A549 (cell line): ENCODE data around the gene HOXD10. TPM values are rescaled to one million over a fixed set of nuclear protein-coding genes. Genes with fewer than 3 reads are reported as not detected.

ENCODE experiments used
- ATAC-seq, 2 experiments: fragments of 200-7000 bp in 1 of 2; fragments of >200 bp in 1 of 2; cut with Nextera tagmentation in 1 of 2; cut with Tn5 transposase in 1 of 2; 3 replicates each; pipeline versions ENCODE4 v1.8.0 to v1.9.1; 2018 to 2020; ENCODE audit warnings: mild to moderate bottlenecking in 1 of 2, moderate library complexity in 1 of 2
- CTCF ChIA-PET: fragments of 300-600 bp; sonication (Branson Sonifier 250); formaldehyde crosslinking; extraction: SDS; loops from one replicate; lab custom pipeline; 2021; ENCODE audit warnings: antibody characterized with exemption, inconsistent platforms; lab: Yijun Ruan, JAX
- POLR2A ChIA-PET: fragments of 350-600 bp; formaldehyde crosslinking; extraction: SDS; loops from one replicate; lab custom pipeline; 2021; ENCODE audit warnings: antibody characterized with exemption, inconsistent platforms; lab: Yijun Ruan, JAX
- DNase-seq, 2 experiments: peaks; one replicate each; pipeline versions ENCODE4 v3.0.0 to v3.0.0-alpha.2; 2011 to 2016; ENCODE audit warnings: low read depth in 1 of 2, low spot score in 1 of 2
- FAIRE-seq: peaks from 2 replicates; lab custom pipeline; 2011; peaks lifted over from hg19 to GRCh38; lab: Jason Lieb, UNC
- H3K27ac ChIP-seq, 2 experiments: fragments of >200 bp; sonication (Bioruptor Twin); formaldehyde crosslinking; 3 replicates each; pipeline ENCODE4 v1.5.1; 2016 to 2017
- H3K4me1 ChIP-seq: fragments of >200 bp; sonication (Bioruptor Twin); formaldehyde crosslinking; 3 replicates; pipeline ENCODE4 v1.6.1; 2016
- H3K4me2 ChIP-seq: fragments of >200 bp; sonication (Bioruptor Twin); formaldehyde crosslinking; 3 replicates; pipeline ENCODE4 v1.6.1; 2016
- H3K4me3 ChIP-seq: fragments of >200 bp; sonication (Bioruptor Twin); formaldehyde crosslinking; 3 replicates; pipeline ENCODE4 v1.5.1; 2016
- H3K9me3 ChIP-seq: fragments of >200 bp; sonication (Bioruptor Twin); formaldehyde crosslinking; 3 replicates; pipeline ENCODE4 v1.6.1; 2016
- CBX2 ChIP-seq: fragments of 200-600 bp; sonication (generic); IDR thresholded peaks from 2 replicates; pipeline ENCODE4 v1.6.1; 2016; ENCODE audit warnings: low read depth, mild to moderate bottlenecking, borderline replicate concordance
- CHD4 ChIP-seq: fragments of 200-600 bp; sonication (generic); IDR thresholded peaks from 2 replicates; pipeline ENCODE4 v1.6.1; 2016; ENCODE audit warnings: antibody characterized with exemption, mild to moderate bottlenecking, borderline replicate concordance
- EHMT2 ChIP-seq: fragments of 200-600 bp; sonication (generic); IDR thresholded peaks from 2 replicates; pipeline ENCODE4 v1.6.1; 2016; ENCODE audit warnings: antibody characterized with exemption, low read depth, mild to moderate bottlenecking, moderate library complexity
- ESRRA ChIP-seq: fragments of 150-350 bp; IDR thresholded peaks from 2 replicates; pipeline ENCODE4 v1.6.1; 2014; ENCODE audit warnings: mild to moderate bottlenecking, low read length, borderline replicate concordance
- FOSL2 ChIP-seq, 2 experiments: fragments of 450-650 bp in 1 of 2; fragments of >200 bp in 1 of 2; sonication (Bioruptor Twin) in 1 of 2; formaldehyde crosslinking; IDR thresholded peaks; 2 replicates each; pipeline versions ENCODE4 v1.5.0 to v1.6.1; 2016 to 2020; ENCODE audit warnings: mild to moderate bottlenecking in 1 of 2, moderate library complexity in 1 of 2
- HEYL ChIP-seq: fragments of 250-450 bp; sonication (Bioruptor Pico); IDR thresholded peaks from 2 replicates; pipeline ENCODE4 v1.8.0; 2021; ENCODE audit warnings: mild to moderate bottlenecking, moderate library complexity
- HOXB13 ChIP-seq: fragments of 250-450 bp; sonication (Bioruptor Pico); IDR thresholded peaks from 2 replicates; pipeline ENCODE4 v1.5.0; 2020; ENCODE audit warnings: low read depth, mild to moderate bottlenecking, moderate library complexity
- KDM1A ChIP-seq: fragments of 200-600 bp; sonication (generic); IDR thresholded peaks from 2 replicates; pipeline ENCODE4 v1.6.1; 2016; ENCODE audit warnings: low read depth, mild to moderate bottlenecking
- MAFK ChIP-seq: fragments of 450-650 bp; IDR thresholded peaks from 2 replicates; pipeline ENCODE4 v1.6.1; 2014; ENCODE audit not compliant: partially characterized antibody
- MAZ ChIP-seq: fragments of 150-350 bp; IDR thresholded peaks from 2 replicates; pipeline ENCODE4 v1.6.1; 2014; ENCODE audit warnings: antibody characterized with exemption, low read depth, low read length, borderline replicate concordance
- NFE2L2 ChIP-seq: fragments of 150-350 bp; conservative IDR thresholded peaks from 2 replicates; pipeline ENCODE4 v1.6.1; 2014; ENCODE audit warnings: low read length
- POLR2AphosphoS2 ChIP-seq: conservative IDR thresholded peaks from 2 replicates; pipeline ENCODE4 v1.6.1; 2012; ENCODE audit warnings: low read length, improper control_type of control experiment, inconsistent platforms
- SMC3 ChIP-seq: fragments of >200 bp; sonication (Bioruptor Twin); formaldehyde crosslinking; IDR thresholded peaks from 3 replicates; pipeline ENCODE4 v1.6.1; 2018; ENCODE audit warnings: inconsistent platforms
- TFCP2L1 ChIP-seq: fragments of 250-450 bp; sonication (Bioruptor Pico); IDR thresholded peaks from 2 replicates; pipeline ENCODE4 v1.5.0; 2021; ENCODE audit warnings: mild to moderate bottlenecking
- TP53 ChIP-seq: fragments of 250-450 bp; sonication (Bioruptor Pico); IDR thresholded peaks from 2 replicates; pipeline ENCODE4 v1.5.0; 2021; ENCODE audit warnings: mild to moderate bottlenecking, moderate library complexity
- WGBS: methylation state at CpG from one replicate; pipeline ENCODE4 v1.1.6; 2017; ENCODE audit errors: missing lambda C conversion rate; 5-methylcytosine and 5-hydroxymethylcytosine counted together
- polyA plus RNA-seq, 4 experiments: library from polyadenylated mRNA; depleted of rRNA in 3 of 4; stranded (reverse); fragments of >200 nt; fragmentation: RNase III in 1 of 4; extraction: RNeasy Plus Mini Kit Qiagen cat#74134 plus additional on column Dnase treatment in 1 of 4; gene quantifications; 2 replicates in 3 of 4; 3 replicates in 1 of 4; pipeline ENCODE4 v1.2.3, GENCODE V29; 2011 to 2017
- TF ChIP-seq, protein P1 (sequence below): fragments of 150-350 bp; IDR thresholded peaks from 2 replicates; pipeline ENCODE4 v1.6.1; 2014; ENCODE audit warnings: low read depth, mild to moderate bottlenecking, low read length
- TF ChIP-seq, protein P2 (sequence below): fragments of >200 bp; sonication (Bioruptor Twin); formaldehyde crosslinking; IDR thresholded peaks from 3 replicates; pipeline ENCODE4 v1.6.1; 2016
- TF ChIP-seq, protein P3 (sequence below): fragments of >200 bp; sonication (Bioruptor Twin); formaldehyde crosslinking; IDR thresholded peaks from 2 replicates; pipeline ENCODE4 v1.6.1; 2016
- TF ChIP-seq, protein P4 (sequence below): IDR thresholded peaks from 2 replicates; pipeline ENCODE4 v1.6.1; 2012

Gene HOXD10
- polyA plus RNA-seq, 2 of the 4 experiments (the other 2 are of a cell fraction) = 4.3 to 4.8 TPM

DNA sequence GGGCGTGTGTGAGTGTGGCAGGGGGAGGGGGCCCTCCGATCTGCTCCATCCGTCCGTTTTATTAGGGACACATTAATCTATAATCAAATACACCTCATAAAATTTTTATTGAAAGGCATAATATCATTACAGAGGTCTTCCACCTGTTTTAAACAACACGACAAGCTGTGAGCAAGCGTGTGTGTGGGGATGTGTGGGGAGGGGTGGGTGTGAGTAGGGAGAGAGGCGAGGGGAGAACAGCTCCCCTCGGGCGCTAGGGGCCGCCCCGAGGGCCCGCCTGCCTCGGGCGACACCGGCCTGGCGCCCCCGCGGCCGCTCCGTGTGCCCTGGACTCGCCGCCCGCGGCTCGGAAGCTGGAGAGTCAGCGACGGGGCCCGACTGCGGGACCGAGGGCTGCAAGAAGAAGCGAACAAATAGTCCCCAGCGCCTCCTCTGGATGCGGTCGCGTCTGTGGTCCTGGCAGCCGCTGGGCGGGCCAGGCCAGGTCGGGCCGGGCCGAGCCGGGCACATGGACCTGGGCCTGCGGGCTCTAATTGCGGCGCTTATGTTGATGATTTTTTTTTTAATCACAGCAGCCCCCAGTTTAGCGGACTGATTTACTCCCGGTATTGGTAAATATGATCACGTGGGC lies 5.6 kb downstream of the HOXD10 start:
- ChIA-PET POLR2A (no interaction called here), CTCF (interaction anchor here (1.4 to 3.7 kb wide), 5 partner anchors 8 to 1026 kb away, joined by 3 to 13 read pairs (median 12); no protein-coding TSS in a partner anchor)
- H3K4me3 ChIP-seq = no peak overlapping the region
- H3K27ac ChIP-seq = no peak overlapping the region
- TF ChIP-seq FOSL2 (IDR thresholded peaks at IDR 0.05) (no peak), FOSL2 (CRISPR knock-in tag; IDR thresholded peaks at IDR 0.05) (no peak), POLR2AphosphoS2 (no peak), TP53 (CRISPR knock-in tag) (no peak), MAFK (no peak), SMC3 (no peak), EHMT2 (no peak), KDM1A (no peak), HOXB13 (no peak), NFE2L2 (no peak), CBX2 (no peak)
- TF ChIP-seq, protein P1, sequence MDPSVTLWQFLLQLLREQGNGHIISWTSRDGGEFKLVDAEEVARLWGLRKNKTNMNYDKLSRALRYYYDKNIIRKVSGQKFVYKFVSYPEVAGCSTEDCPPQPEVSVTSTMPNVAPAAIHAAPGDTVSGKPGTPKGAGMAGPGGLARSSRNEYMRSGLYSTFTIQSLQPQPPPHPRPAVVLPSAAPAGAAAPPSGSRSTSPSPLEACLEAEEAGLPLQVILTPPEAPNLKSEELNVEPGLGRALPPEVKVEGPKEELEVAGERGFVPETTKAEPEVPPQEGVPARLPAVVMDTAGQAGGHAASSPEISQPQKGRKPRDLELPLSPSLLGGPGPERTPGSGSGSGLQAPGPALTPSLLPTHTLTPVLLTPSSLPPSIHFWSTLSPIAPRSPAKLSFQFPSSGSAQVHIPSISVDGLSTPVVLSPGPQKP = no peak
- TF ChIP-seq, protein P2, sequence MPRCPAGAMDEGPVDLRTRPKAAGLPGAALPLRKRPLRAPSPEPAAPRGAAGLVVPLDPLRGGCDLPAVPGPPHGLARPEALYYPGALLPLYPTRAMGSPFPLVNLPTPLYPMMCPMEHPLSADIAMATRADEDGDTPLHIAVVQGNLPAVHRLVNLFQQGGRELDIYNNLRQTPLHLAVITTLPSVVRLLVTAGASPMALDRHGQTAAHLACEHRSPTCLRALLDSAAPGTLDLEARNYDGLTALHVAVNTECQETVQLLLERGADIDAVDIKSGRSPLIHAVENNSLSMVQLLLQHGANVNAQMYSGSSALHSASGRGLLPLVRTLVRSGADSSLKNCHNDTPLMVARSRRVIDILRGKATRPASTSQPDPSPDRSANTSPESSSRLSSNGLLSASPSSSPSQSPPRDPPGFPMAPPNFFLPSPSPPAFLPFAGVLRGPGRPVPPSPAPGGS = no peak
- TF ChIP-seq, protein P3, sequence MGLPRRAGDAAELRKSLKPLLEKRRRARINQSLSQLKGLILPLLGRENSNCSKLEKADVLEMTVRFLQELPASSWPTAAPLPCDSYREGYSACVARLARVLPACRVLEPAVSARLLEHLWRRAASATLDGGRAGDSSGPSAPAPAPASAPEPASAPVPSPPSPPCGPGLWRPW = no peak
- TF ChIP-seq, all 56 proteins: peak for 0
- FAIRE-seq (no peak), ATAC-seq (no peak), DNase-seq (no peak)
- no peak overlapping the region for H3K4me2 ChIP-seq
- H3K9me3 ChIP-seq = no peaks in the 10 kb centered on the region
- H3K4me1 ChIP-seq = 0 out of 3 replicates have a peak, but pooled peaks cover 3% of the 10 kb centered on the region
- WGBS = 88% methylated on average over 47 of the region's 47 CpGs

DNA sequence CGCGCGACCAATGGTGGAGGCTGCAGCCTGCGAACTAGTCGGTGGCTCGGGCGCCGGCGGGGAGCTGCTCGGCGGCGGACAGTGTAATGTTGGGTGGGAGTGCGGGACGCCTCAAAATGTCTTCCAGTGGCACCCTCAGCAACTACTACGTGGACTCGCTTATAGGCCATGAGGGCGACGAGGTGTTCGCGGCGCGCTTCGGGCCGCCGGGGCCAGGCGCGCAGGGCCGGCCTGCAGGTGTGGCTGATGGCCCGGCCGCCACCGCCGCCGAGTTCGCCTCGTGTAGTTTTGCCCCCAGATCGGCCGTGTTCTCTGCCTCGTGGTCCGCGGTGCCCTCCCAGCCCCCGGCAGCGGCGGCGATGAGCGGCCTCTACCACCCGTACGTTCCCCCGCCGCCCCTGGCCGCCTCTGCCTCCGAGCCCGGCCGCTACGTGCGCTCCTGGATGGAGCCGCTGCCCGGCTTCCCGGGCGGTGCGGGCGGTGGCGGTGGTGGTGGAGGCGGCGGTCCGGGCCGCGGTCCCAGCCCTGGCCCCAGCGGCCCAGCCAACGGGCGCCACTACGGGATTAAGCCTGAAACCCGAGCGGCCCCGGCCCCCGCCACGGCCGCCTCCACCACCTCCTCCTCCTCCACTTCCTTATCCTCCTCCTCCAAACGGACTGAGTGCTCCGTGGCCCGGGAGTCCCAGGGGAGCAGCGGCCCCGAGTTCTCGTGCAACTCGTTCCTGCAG lies 6.3 kb downstream of the HOXD10 start, which contains the start of gene HOXD9:
TSS of gene HOXD9 (plus strand) at position 37 of the 728 bp plus-strand sequence. CDS start at position 87, 50 bp downstream.
- no peak for TF ChIP-seq HEYL (CRISPR knock-in tag)
- TF ChIP-seq CHD4 = no peak
- no peak for TF ChIP-seq TFCP2L1 (CRISPR knock-in tag)
- TF ChIP-seq MAZ = no peak
- TF ChIP-seq SMC3 = no peak
- TF ChIP-seq, protein P4, sequence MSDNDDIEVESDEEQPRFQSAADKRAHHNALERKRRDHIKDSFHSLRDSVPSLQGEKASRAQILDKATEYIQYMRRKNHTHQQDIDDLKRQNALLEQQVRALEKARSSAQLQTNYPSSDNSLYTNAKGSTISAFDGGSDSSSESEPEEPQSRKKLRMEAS = no peak
- TF ChIP-seq ESRRA = no peak
- no peak for FAIRE-seq
- 86% methylated on average over 37 of the region's 84 CpGs for WGBS
- ATAC-seq = no peak
- Histone ChIP-seq H3K4me2 (no peak within 1 kb of the TSS), H3K9me3 (no peaks in the 10 kb centered on the region), H3K4me1 (0 out of 3 replicates have a peak, but pooled peaks cover 3% of the 10 kb centered on the region), H3K4me3 (no peak within 1 kb of the TSS), H3K27ac (no peak within 1 kb of the TSS)
- DNase-seq = no peak
- ChIA-PET POLR2A (no interaction called here), CTCF (interaction anchor here (1.9 to 3.7 kb wide), 3 partner anchors 12 to 1026 kb away, joined by 12 to 13 read pairs (median 12); no protein-coding TSS in a partner anchor)
